HG02588 (cell line): ENCODE results near the gene EMILIN3.

ENCODE experiments used
- ATAC-seq: cut with Tn5 transposase; IDR thresholded peaks from one replicate; pipeline ENCODE4 v1.9.1; 2021; ENCODE audit warnings: mild to moderate bottlenecking, moderate library complexity; ENCODE audit not compliant: unreplicated experiment

Gene EMILIN3, protein sequence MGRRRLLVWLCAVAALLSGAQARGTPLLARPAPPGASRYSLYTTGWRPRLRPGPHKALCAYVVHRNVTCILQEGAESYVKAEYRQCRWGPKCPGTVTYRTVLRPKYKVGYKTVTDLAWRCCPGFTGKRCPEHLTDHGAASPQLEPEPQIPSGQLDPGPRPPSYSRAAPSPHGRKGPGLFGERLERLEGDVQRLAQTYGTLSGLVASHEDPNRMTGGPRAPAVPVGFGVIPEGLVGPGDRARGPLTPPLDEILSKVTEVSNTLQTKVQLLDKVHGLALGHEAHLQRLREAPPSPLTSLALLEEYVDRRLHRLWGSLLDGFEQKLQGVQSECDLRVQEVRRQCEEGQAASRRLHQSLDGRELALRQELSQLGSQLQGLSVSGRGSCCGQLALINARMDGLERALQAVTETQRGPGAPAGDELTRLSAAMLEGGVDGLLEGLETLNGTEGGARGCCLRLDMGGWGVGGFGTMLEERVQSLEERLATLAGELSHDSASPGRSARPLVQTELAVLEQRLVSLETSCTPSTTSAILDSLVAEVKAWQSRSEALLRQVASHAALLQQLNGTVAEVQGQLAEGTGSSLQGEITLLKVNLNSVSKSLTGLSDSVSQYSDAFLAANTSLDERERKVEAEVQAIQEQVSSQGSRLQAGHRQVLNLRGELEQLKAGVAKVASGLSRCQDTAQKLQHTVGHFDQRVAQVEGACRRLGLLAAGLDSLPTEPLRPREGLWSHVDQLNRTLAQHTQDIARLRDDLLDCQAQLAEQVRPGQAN

DNA sequence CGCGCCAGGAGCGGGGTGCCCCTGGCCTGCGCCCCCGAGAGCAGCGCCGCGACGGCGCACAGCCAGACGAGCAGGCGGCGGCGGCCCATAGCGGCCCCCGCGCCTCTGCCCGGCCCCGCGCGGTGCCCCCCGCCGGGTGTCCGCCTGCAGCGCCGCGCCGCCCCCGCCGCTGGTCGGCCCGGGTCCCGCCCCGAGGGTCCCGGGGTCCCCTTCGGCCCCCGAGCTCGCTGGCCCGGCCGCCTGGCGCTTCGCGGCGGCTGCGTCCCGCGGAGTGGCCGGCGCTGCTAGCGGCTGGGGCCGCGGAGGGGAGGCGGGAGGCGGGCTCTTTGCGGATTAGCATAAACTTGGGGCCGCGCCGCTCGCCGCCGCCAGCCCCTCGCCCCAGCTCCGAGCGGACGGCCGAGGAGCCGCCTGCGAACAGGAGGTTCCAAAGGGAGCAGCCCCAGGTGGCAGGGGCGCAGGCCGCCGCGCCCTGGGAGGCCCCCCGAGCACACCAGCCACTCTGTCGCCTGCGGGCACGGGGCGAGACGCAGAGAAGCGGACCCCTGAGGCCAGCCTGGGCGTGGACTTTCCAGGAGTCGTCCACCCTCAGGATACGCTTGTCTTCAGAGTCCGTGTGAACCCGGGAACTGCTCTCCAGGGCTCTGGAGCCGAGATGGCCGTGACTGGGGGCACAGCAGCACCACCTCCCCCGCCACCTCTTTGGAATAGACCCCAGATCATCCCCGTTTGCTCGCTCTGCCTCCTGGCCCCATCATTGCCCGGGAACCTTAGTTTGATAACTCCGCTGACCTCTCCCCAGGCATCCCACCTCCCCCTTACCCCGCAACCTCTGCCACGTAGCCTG, at the start of gene EMILIN3:
TSS of gene EMILIN3 (minus strand) at position 273 of the 847 bp plus-strand sequence. CDS start at position 89, 184 bp downstream.
- ATAC-seq = no peak

GRCh38 chr20:41415191-41415590, 48.6 kb upstream of the EMILIN3 start:
- ATAC-seq = no peak

DNA sequence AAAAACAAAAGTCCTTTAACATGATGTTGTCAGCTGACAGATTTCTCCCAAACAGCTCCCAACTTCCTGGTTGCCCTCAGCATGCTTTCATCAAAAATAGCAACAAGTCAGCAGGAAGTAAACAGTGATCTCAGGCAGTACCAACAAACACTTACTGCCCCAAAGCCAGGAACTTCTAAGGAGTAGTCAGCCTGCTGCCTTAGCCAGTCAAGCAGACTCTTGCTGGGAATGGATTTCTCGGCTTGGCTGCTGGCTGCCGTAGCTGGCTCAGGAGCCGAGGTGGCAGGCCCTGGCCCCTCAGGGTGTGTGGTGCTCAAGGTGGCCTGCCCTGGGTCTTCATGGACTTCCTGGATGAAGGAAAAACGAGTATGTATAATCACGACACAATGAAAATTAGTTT, 46.6 kb upstream of the EMILIN3 start:
- no peak for ATAC-seq

GRCh38 chr20:41412324-41413120, 45.9 kb upstream of the EMILIN3 start:
- ATAC-seq = no peak

DNA sequence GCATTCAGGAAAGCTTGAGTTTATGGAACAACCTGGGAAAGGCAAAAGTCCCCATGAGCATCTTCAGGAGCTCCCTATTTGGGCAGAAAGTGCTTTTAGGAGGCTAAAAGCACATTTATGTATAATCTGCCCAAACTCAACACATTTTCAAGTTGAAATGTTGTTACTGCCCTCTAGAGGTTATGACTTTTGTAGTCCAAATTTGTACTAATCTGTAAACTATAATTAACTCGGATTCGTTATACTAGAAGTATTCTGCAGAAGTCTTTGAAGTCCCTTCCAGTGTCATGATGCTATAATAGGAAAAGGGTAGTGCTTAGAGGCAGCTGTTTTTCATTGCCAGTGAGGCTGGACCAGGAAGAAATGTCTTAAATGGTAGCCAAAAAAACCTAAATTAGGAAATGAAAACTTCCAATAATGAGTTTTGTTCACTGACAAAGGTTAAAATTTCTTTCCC, 44.8 kb upstream of the EMILIN3 start:
- ATAC-seq = no peak

- no peak for ATAC-seq
Measured at GRCh38 chr20:41408986-41409385, 42.4 kb upstream of the EMILIN3 start.

DNA sequence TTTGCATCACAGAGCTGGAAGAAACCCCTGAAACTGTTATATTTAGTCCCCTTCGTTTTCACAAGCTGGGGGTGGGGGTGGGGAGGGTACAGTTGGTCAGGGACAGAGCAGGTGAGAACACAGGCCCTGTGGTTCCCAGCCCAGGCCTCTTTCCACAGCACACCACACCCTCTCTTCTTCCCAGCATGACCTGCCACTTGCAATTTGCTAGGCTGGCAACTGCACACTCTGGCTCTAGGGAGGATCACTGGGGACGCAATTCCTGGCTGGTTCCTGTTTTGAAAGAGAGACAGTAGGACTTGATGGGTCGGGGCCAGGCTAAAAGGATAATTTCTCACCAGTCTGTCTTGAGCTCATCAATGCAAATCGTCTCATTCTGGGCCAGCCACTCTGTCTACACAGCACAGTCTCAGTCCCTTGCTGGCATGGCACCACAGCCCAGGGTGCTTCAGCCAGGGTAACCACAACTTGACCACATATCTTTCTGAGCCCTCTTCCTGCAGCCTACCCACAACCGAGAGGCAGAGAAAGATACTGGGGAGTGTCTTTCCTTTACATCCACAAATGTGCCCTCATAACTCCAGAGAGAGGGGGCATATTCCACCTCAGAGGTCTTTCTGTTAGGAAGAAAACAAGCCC, 41.7 kb upstream of the EMILIN3 start:
- peak; percentile 87 for ATAC-seq

GRCh38 chr20:41407607-41408006, 41.0 kb upstream of the EMILIN3 start:
- no peak for ATAC-seq

GRCh38 chr20:41406896-41407444, 40.4 kb upstream of the EMILIN3 start:
- ATAC-seq = no peak

- no peak for ATAC-seq
Measured at GRCh38 chr20:41406353-41406752, 39.7 kb upstream of the EMILIN3 start.

GRCh38 chr20:41405436-41405835, 38.8 kb upstream of the EMILIN3 start:
- no peak for ATAC-seq

DNA sequence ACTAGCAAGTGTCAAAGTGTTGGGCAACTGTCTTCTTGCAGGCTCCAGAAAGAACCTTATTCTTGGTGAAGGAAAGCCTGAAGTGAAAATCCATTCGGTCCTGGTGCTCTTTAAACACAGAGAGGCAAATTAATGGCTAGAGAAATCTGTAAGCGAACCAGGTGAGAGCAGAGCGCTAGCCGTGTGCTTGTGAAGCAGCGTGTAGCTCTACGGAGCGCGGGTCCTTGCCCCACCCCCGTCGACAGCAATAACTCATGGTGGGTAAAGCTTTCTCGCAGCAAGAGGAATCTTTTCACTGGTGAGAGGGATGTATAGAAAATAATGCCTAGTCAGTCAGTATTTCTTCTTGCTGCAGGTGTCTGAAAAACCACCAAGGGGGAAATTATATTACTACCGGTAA, 37.0 kb upstream of the EMILIN3 start:
- ATAC-seq = no peak

DNA sequence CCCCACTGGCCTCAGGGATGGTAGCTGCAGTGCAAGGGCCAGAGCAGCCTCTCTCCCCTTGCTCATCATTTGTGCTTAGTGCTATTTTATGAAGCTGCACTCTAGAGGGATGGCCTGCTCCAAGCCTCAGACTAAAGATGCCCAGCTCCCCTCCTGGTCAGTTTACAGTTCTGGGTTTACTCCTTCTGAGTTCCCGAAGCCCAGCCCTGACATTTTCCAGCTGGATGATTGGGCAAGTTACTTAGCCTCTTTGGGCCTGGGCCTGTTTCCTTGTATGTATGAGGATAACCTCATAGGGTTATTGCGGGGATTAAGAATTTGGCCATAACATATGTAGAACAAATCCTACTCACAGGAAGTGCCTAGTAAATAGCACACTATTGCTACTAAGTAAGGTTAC, 31.8 kb upstream of the EMILIN3 start:
- ATAC-seq = no peak

DNA sequence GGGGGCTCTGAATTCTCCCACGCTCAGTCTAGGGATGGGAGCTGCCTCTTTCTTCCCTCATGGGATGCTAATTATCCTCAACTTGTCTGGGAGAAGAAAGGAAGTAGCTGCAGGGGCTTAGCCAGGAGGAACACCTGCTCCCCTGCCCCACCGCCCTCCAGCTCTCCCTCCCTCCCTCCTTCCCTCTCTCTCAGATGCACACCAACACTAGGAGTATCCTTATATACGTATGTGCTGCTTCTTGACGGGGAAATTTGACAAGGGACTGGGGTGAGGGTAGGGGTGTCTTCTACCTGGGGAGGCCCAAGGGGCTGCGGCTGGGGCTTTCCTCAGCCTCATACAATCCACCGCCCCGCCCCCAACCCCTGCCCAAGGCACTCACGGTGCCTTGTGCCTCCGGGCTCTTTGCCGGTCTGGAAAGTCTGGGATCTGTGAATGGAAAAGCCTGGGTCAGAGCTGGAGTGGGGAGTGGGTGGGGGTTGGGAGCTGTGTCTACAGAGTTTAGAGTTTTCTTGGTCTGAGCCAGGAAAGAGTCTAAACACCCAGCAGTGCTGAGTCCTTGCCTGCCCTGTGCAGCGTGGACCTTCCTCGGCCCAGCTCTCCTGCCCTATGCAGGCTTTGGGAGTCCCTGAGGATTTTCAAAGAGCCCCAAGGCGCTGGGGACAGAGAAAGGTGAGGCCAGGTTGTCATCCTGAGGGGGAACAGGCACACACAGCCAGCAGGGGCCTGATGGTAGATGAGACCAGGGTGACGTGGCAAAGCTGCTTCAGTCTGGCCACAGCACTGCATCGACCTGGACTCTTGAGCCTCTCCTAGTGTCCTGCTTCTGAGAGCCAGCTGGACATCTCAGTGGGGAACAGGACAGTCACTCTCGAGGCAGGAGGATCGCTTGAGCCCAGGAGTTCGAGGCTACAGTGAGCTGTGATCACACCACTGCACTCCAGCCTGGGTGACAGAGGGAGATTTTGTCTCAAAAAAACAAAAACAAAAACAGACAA, 29.3 kb upstream of the EMILIN3 start:
- ATAC-seq = no peak

DNA sequence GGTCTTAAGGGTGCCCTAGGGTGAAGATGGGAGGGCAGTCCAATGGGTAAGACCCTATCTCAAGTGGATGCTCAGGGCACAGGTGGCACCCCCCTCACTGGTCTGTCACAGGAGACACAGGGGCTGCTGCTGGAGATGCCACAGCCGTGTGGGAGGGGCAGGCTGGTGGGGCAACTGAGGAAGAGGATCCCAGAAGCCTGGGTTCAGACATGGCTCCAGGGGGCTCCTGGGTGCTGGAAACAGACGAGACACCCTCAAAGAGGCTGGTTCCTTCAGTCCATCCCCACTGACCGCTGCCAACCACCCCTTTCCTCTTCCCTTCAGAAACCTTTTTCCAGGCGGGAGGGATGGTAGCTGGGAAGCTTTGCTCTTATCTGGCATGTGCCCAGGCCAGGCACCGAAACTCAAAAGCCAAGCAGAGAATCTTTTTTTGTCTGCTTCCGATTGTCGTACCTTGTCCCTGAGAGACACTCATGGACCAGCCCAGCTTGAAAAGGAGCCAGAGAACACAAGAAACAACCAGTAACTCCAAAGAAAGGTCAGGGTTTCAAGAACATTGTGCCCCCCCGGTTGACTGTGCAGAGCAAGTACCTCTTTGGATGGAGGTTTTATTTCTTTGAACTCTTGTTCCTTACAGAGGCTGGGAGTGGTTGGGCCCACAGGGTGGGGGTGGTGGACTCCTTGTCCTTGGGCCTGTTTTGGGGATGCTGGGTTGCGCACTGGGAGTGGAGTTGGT, 28.5 kb upstream of the EMILIN3 start:
- no peak for ATAC-seq

DNA sequence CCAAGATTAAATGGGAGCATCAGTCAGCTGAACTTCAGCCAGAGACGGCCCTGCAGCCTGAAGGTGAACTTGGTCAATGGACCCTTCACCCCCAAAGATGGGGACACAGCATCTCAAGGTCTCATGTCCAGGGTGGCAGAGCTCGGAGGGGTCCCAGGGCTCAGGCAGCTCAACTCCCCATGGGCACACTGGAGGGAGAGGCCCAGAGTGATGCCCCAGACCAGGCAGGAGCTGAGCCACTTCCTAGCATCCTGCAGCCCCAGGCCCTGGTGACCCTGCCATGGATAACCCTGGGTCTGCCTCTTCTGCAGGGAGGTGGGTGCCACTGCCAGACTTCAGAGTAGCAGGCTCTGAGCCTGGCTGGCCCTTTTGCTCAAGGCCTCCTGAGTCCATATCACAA, 27.5 kb upstream of the EMILIN3 start:
- no peak for ATAC-seq

DNA sequence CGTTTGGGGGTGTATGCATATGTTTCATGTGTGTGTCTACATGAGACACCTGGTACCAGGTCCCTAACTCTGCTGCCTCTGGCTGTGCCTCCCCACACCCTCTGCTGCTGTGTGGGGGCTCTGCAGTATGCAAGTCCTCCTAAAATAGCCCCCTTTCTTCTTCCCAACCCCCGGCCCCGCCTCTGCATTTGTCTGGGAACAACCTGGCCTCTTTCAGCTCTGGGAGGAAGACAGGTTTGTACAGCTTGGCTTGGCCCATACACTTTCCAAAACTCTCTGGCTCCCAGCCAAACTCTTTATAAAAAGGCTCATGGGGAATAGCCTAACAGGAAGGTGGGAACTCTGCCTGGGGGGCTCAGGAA, 27.1 kb upstream of the EMILIN3 start:
- no peak for ATAC-seq
